Epithelial cell of esophagus (primary cell): ENCODE measurements around the gene CASP12.

Source experiments
- DNase-seq: peaks from one replicate; pipeline ENCODE4 v3.0.0; 2010; ENCODE audit warnings: low read depth
- H3K4me3 ChIP-seq: 2 replicates; pipeline ENCODE4 v1.5.1; 2011; ENCODE audit warnings: mild to moderate bottlenecking, low read length, control low read depth
- CTCF ChIP-seq: IDR thresholded peaks from 2 replicates; pipeline ENCODE4 v1.5.1; 2011; ENCODE audit warnings: low read depth, mild to moderate bottlenecking, low read length, control low read depth, inconsistent platforms; ENCODE audit not compliant: insufficient read depth; ENCODE audit errors: missing control alignments

CASP12 gene

GRCh38 chr11:104876324-104876723, 21.9 kb downstream of the CASP12 start:
- H3K4me3 ChIP-seq, result no peak overlapping the region
- no peak for DNase-seq
- TF ChIP-seq CTCF, result no peak

GRCh38 chr11:104873252-104873651, 25.0 kb downstream of the CASP12 start:
- no peak for DNase-seq
- no peak overlapping the region for H3K4me3 ChIP-seq
- peak; percentile 17 for TF ChIP-seq CTCF

- no peak overlapping the region for H3K4me3 ChIP-seq
- no peak for TF ChIP-seq CTCF
- DNase-seq, result no peak
Observed at GRCh38 chr11:104872393-104872792, 25.9 kb downstream of the CASP12 start.

GRCh38 chr11:104870910-104871309, 27.4 kb downstream of the CASP12 start:
- no peak for TF ChIP-seq CTCF
- H3K4me3 ChIP-seq, result no peak overlapping the region
- no peak for DNase-seq

GRCh38 chr11:104866815-104867214, 31.4 kb downstream of the CASP12 start:
- DNase-seq, result peak; percentile 63
- no peak overlapping the region for H3K4me3 ChIP-seq
- TF ChIP-seq CTCF, result no peak

GRCh38 chr11:104858882-104859775, 39.1 kb downstream of the CASP12 start:
- no peak overlapping the region for H3K4me3 ChIP-seq
- TF ChIP-seq CTCF, result no peak
- DNase-seq, result no peak

GRCh38 chr11:104856607-104857006, 41.7 kb downstream of the CASP12 start:
- DNase-seq, result no peak
- no peak overlapping the region for H3K4me3 ChIP-seq
- no peak for TF ChIP-seq CTCF
